HEK293T (cell line): Measurements from ENCODE around the gene RBFOX2.

Experiments used
- CTCF ChIA-PET: fragments of 350-600 bp; formaldehyde crosslinking; extraction: SDS; loops from one replicate; lab custom pipeline; 2021; ENCODE audit warnings: antibody characterized with exemption, inconsistent platforms; lab: Yijun Ruan, JAX
- POLR2A ChIA-PET: fragments of 350-600 bp; formaldehyde crosslinking; extraction: SDS; loops from one replicate; lab custom pipeline; 2020; ENCODE audit warnings: antibody characterized with exemption, inconsistent platforms; lab: Yijun Ruan, JAX
- DNase-seq: peaks from one replicate; pipeline ENCODE4 v3.0.0; 2012; ENCODE audit warnings: mixed read lengths; ENCODE audit errors: extremely low spot score
- ARNT ChIP-seq: fragments of 450-650 bp; IDR thresholded peaks from 2 replicates; pipeline ENCODE4 v1.6.1; 2017; ENCODE audit warnings: mild to moderate bottlenecking
- BHLHE40 ChIP-seq: fragments of 450-650 bp; IDR thresholded peaks from 2 replicates; pipeline ENCODE4 v1.6.1; 2016; ENCODE audit warnings: mild to moderate bottlenecking, moderate library complexity, borderline replicate concordance
- CTBP1 ChIP-seq: fragments of 450-650 bp; IDR thresholded peaks from 2 replicates; pipeline ENCODE4 v1.6.1; 2016; ENCODE audit warnings: borderline replicate concordance
- ELF4 ChIP-seq: fragments of 450-650 bp; IDR thresholded peaks from 2 replicates; pipeline ENCODE4 v1.6.1; 2017; ENCODE audit warnings: antibody characterized with exemption
- FOXA1 ChIP-seq: fragments of 450-650 bp; IDR thresholded peaks from 2 replicates; pipeline ENCODE4 v1.6.1; 2016; ENCODE audit warnings: mild to moderate bottlenecking
- FOXK2 ChIP-seq: fragments of 450-650 bp; IDR thresholded peaks from 2 replicates; pipeline ENCODE4 v1.6.1; 2016; ENCODE audit warnings: mild to moderate bottlenecking
- FOXM1 ChIP-seq: fragments of 450-650 bp; IDR thresholded peaks from 2 replicates; pipeline ENCODE4 v1.6.1; 2017; ENCODE audit warnings: mild to moderate bottlenecking, borderline replicate concordance
- HDGF ChIP-seq: fragments of 450-650 bp; IDR thresholded peaks from 2 replicates; pipeline ENCODE4 v1.6.1; 2017; ENCODE audit warnings: antibody characterized with exemption, borderline replicate concordance
- L3MBTL2 ChIP-seq: fragments of 450-650 bp; conservative IDR thresholded peaks from 2 replicates; pipeline ENCODE4 v1.6.1; 2016; ENCODE audit warnings: mild to moderate bottlenecking
- LEF1 ChIP-seq: fragments of 450-650 bp; IDR thresholded peaks from 2 replicates; pipeline ENCODE4 v1.6.1; 2017; ENCODE audit warnings: mild to moderate bottlenecking, borderline replicate concordance
- NFRKB ChIP-seq: fragments of 450-650 bp; IDR thresholded peaks from 2 replicates; pipeline ENCODE4 v1.6.1; 2016; ENCODE audit warnings: mild to moderate bottlenecking, moderate library complexity
- PKNOX1 ChIP-seq: fragments of 450-650 bp; IDR thresholded peaks from 2 replicates; pipeline ENCODE4 v1.6.1; 2016
- SP1 ChIP-seq: fragments of 450-650 bp; IDR thresholded peaks from 2 replicates; pipeline ENCODE4 v1.6.1; 2017
- SUZ12 ChIP-seq: fragments of 450-650 bp; IDR thresholded peaks from 2 replicates; pipeline ENCODE4 v1.6.1; 2016; ENCODE audit warnings: mild to moderate bottlenecking
- TARDBP ChIP-seq: fragments of 450-650 bp; IDR thresholded peaks from 2 replicates; pipeline ENCODE4 v1.6.1; 2016
- ZNF384 ChIP-seq: fragments of 450-650 bp; IDR thresholded peaks from 2 replicates; pipeline ENCODE4 v1.6.1; 2016

Gene RBFOX2

GRCh38 chr22:35917651-35918050 is 111.0 kb downstream of the RBFOX2 start:
- POLR2A ChIA-PET, result interaction anchor here (1.4 kb wide), 1 partner anchor 148 kb away, joined by 4 read pairs; no protein-coding TSS in a partner anchor
- TF ChIP-seq LEF1, result no peak
- no peak for TF ChIP-seq CTBP1
- no peak for TF ChIP-seq FOXK2
- no peak for TF ChIP-seq SP1
- no peak for TF ChIP-seq HDGF
- TF ChIP-seq PKNOX1, result no peak
- TF ChIP-seq ZNF384, result no peak
- no peak for TF ChIP-seq FOXM1
- no peak for TF ChIP-seq BHLHE40
- CTCF ChIA-PET, result interaction anchor here (1.3 kb wide), 1 partner anchor 208 kb away, joined by 3 read pairs; no protein-coding TSS in a partner anchor
- DNase-seq, result no peak

DNA sequence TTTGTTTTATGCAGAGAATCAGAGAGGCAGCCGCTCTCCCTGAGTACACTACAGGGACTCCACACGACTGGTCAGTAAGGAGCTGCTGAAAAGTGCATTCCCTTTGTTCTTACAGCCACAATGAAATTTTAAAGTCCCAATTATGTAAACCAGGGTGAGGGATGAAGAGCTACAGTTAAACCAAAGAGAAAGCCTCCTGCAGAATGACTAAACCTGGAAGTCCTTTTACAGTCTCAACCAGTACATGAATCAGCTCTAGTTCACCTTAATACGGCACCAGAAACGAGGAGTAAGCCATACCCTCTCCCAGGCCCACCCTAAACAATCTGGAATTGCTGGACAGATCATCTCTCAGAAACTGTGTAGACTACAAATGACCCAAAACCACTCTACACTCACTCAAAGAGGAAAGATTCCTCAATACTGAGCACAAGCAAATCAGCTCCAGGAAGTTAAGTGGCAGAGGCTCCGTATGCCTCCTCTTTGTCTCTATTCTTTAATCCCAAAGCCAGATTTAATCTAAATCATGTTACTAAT is 113.1 kb downstream of the RBFOX2 start:
- ChIA-PET POLR2A (interaction anchor here (0.8 to 2.0 kb wide), 6 partner anchors 11 to 231 kb away, joined by 3 to 10 read pairs (median 4); no protein-coding TSS in a partner anchor), CTCF (interaction anchor here (1.1 to 2.5 kb wide), 3 partner anchors 150 to 229 kb away, joined by 4 to 19 read pairs (median 6); no protein-coding TSS in a partner anchor)
- DNase-seq, result no peak
- TF ChIP-seq FOXM1 (no peak), SP1 (no peak), LEF1 (no peak), FOXA1 (no peak), ELF4 (no peak), ARNT (no peak), NFRKB (no peak), CTBP1 (no peak), ZNF384 (no peak), HDGF (no peak), PKNOX1 (no peak)

- ChIA-PET POLR2A (interaction anchor here (0.8 to 2.0 kb wide), 7 partner anchors 10 to 231 kb away, joined by 3 to 10 read pairs (median 3); no protein-coding TSS in a partner anchor), CTCF (interaction anchor here (0.7 to 2.5 kb wide), 5 partner anchors 10 to 229 kb away, joined by 3 to 19 read pairs (median 4); no protein-coding TSS in a partner anchor)
- TF ChIP-seq HDGF (no peak), ELF4 (no peak), FOXK2 (peak; percentile 51; the same call in 1 of the 2 replicates)
- peak; percentile 83 for DNase-seq
These were observed 113.8 kb downstream of the RBFOX2 start for GRCh38 chr22:35914665-35915476.

- POLR2A ChIA-PET, result interaction anchor here (1.1 to 2.0 kb wide), 2 partner anchors 10 to 140 kb away, joined by 3 to 10 read pairs; no protein-coding TSS in a partner anchor
- CTCF ChIA-PET, result interaction anchor here (0.7 to 2.5 kb wide), 4 partner anchors 9 to 210 kb away, joined by 3 to 19 read pairs (median 4); no protein-coding TSS in a partner anchor
- TF ChIP-seq FOXM1 (no peak), SUZ12 (no peak), PKNOX1 (no peak), BHLHE40 (no peak), SP1 (no peak), NFRKB (no peak), HDGF (no peak), ZNF384 (no peak), ELF4 (no peak), FOXA1 (no peak), L3MBTL2 (no peak), LEF1 (no peak), CTBP1 (no peak), TARDBP (no peak), ARNT (no peak), FOXK2 (no peak)
- no peak for DNase-seq
These were observed 114.3 kb downstream of the RBFOX2 start for GRCh38 chr22:35914357-35914664.

DNA sequence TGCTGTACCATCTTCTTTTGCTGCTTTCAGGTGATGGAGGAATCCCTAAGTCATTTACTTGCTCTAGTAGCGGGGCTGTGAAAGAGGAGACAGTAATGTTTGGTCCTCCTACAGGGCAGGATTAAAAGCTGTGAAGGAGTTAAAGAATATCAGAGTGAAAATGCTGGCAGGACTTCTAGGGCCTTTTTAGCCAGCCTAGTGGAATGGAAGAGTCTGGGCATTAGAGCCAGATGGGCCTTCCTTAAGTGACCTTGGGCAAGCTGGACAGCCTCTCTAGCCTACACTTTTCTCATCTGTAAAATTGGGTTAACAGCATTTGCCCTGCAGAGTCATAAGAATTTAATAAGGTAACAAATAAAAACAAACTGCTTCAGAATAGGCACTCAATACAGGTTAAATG is 114.7 kb downstream of the RBFOX2 start:
- POLR2A ChIA-PET, result interaction anchor here (1.1 to 2.0 kb wide), 2 partner anchors 10 to 139 kb away, joined by 3 to 10 read pairs; no protein-coding TSS in a partner anchor
- CTCF ChIA-PET, result interaction anchor here (0.7 to 2.5 kb wide), 4 partner anchors 9 to 211 kb away, joined by 3 to 19 read pairs (median 4); no protein-coding TSS in a partner anchor
- no peak for DNase-seq
- no peak for TF ChIP-seq BHLHE40
- no peak for TF ChIP-seq HDGF
- TF ChIP-seq L3MBTL2, result no peak
- TF ChIP-seq FOXA1, result no peak
- TF ChIP-seq NFRKB, result no peak
- TF ChIP-seq ELF4, result no peak
- TF ChIP-seq ZNF384, result no peak
- no peak for TF ChIP-seq TARDBP
- TF ChIP-seq SP1, result no peak
- no peak for TF ChIP-seq LEF1
- no peak for TF ChIP-seq FOXM1
- no peak for TF ChIP-seq ARNT
- TF ChIP-seq FOXK2, result no peak
- TF ChIP-seq CTBP1, result no peak
- TF ChIP-seq PKNOX1, result no peak
- no peak for TF ChIP-seq SUZ12
